Upper lobe of left lung (tissue), 6 donors: ENCODE data around the gene ERCC8. TPM values are rescaled to one million over a fixed set of nuclear protein-coding genes. Genes with fewer than 3 reads are reported as not detected.

Experiments
- ATAC-seq, 2 donors: fragments of 200-7000 bp; cut with Tn5 transposase; one replicate each; pipeline ENCODE4 v1.9.1; 2022; ENCODE audit warnings: mild to moderate bottlenecking in 2 of 2, moderate library complexity in 2 of 2; ENCODE audit not compliant: low FRiP score in 2 of 2
- DNase-seq, 2 donors: peaks; one replicate each; pipeline ENCODE4 v3.0.0-alpha.2; 2019 to 2020
- H3K27ac ChIP-seq, 4 donors: fragments of 200-600 bp; sonication (generic); one replicate each; pipeline ENCODE4 v1.5.1; 2016 to 2019
- H3K27me3 ChIP-seq, 4 donors: fragments of 200-600 bp; sonication (generic); one replicate each; pipeline ENCODE4 v1.5.1; 2017 to 2019
- H3K36me3 ChIP-seq, 4 donors: fragments of 200-600 bp; sonication (generic); one replicate each; pipeline ENCODE4 v1.5.1; 2016 to 2019
- H3K4me1 ChIP-seq, 4 donors: fragments of 200-600 bp; sonication (generic); one replicate each; pipeline ENCODE4 v1.5.1; 2018 to 2019
- H3K4me3 ChIP-seq, 4 donors: fragments of 200-600 bp; sonication (generic); one replicate each; pipeline ENCODE4 v1.5.1; 2017 to 2019; ENCODE audit warnings: mild to moderate bottlenecking in 2 of 4, moderate library complexity in 1 of 4
- H3K9me3 ChIP-seq, 4 donors: fragments of 200-600 bp; sonication (generic); one replicate each; pipeline ENCODE4 v1.5.1; 2018 to 2019
- EP300 ChIP-seq, 4 donors: sonication (generic); formaldehyde crosslinking; IDR thresholded peaks; one replicate each; pipeline ENCODE4 v1.5.1; 2017; ENCODE audit warnings: antibody characterized with exemption in 4 of 4, control low read depth in 2 of 4
- POLR2A ChIP-seq, 4 donors: fragments of 450-650 bp; IDR thresholded peaks; one replicate each; pipeline ENCODE4 v1.5.1; 2016 to 2017; ENCODE audit warnings: antibody characterized with exemption in 4 of 4, mild to moderate bottlenecking in 2 of 4
- POLR2AphosphoS5 ChIP-seq, 2 donors: sonication (generic); formaldehyde crosslinking; IDR thresholded peaks; one replicate each; pipeline ENCODE4 v1.5.1; 2017; ENCODE audit warnings: antibody characterized with exemption in 2 of 2
- WGBS, 2 donors: methylation state at CpG; one replicate each; pipeline ENCODE4 v1.1.5; 2017 to 2018; 5-methylcytosine and 5-hydroxymethylcytosine counted together
- total RNA-seq, 6 donors: library from RNA; depleted of rRNA in 4 of 6; stranded (reverse); fragments of >200 nt in 4 of 6; gene quantifications; one replicate each; pipeline versions ENCODE4 v1.1.0 to v1.2.1, GENCODE V29; 2016 to 2021
- TF ChIP-seq, protein P1 (sequence below), 6 experiments: fragments of 450-650 bp in 4 of 6; fragments of 200-600 bp in 2 of 6; sonication (generic) in 2 of 6; IDR thresholded peaks; one replicate each; pipeline ENCODE4 v1.5.1; 2016 to 2019; ENCODE audit warnings: antibody characterized with exemption in 6 of 6
- donor health status: DM: no; HTN: no; CAD: no; lungs with moderate emphysema.
- donor health status: DM: no; HTN: yes; CAD: no; lungs with severe emphysema.

ERCC8 gene
- total RNA-seq, 6 donors from 2014 or later, result 5.8 to 17.2 (median 11.2) TPM

- Histone ChIP-seq H3K27ac (peak within 1 kb of the TSS in 1 of 4 donors; percentile 69), H3K36me3 (no peaks in the 10 kb centered on the region), H3K27me3 (peaks cover 0 to 6% (median 2%) of the 10 kb centered on the region in 4 donors), H3K4me3 (peak within 1 kb of the TSS; percentile 30 to 84 (median 71)), H3K9me3 (no peaks in the 10 kb centered on the region), H3K4me1 (peaks cover 7 to 22% (median 8%) of the 10 kb centered on the region in 4 donors)
- peak; percentile 84 to 95 for DNase-seq
- TF ChIP-seq POLR2A (IDR thresholded peaks at IDR 0.05), result peak in 1 of 4 donors; percentile 71
- TF ChIP-seq, protein P1, sequence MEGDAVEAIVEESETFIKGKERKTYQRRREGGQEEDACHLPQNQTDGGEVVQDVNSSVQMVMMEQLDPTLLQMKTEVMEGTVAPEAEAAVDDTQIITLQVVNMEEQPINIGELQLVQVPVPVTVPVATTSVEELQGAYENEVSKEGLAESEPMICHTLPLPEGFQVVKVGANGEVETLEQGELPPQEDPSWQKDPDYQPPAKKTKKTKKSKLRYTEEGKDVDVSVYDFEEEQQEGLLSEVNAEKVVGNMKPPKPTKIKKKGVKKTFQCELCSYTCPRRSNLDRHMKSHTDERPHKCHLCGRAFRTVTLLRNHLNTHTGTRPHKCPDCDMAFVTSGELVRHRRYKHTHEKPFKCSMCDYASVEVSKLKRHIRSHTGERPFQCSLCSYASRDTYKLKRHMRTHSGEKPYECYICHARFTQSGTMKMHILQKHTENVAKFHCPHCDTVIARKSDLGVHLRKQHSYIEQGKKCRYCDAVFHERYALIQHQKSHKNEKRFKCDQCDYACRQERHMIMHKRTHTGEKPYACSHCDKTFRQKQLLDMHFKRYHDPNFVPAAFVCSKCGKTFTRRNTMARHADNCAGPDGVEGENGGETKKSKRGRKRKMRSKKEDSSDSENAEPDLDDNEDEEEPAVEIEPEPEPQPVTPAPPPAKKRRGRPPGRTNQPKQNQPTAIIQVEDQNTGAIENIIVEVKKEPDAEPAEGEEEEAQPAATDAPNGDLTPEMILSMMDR (IDR thresholded peaks at IDR 0.05), result peak in 3 of 6 experiments; percentile 31 to 62 (median 41)
- TF ChIP-seq POLR2AphosphoS5 (IDR thresholded peaks at IDR 0.05), result peak in 1 of 2 donors; percentile 54
- no peak for TF ChIP-seq EP300 (IDR thresholded peaks at IDR 0.05)
- peak; percentile 85 to 95 for ATAC-seq
- 1 to 2% methylated on average over 21 to 41 of the region's 87 CpGs for WGBS, 2 donors
These were observed 100.6 kb downstream of the ERCC8 start, which contains the start of gene ELOVL7 for GRCh38 chr5:60843936-60844905. Gene ELOVL7, minus strand, starts transcription at chr5:60844269. Its CDS starts 56,872 bp downstream, at chr5:60787397.

- no peak for DNase-seq
- TF ChIP-seq POLR2A (IDR thresholded peaks at IDR 0.05) (no peak), POLR2AphosphoS5 (IDR thresholded peaks at IDR 0.05) (no peak), EP300 (IDR thresholded peaks at IDR 0.05) (no peak)
- TF ChIP-seq, protein P1 (IDR thresholded peaks at IDR 0.05), result no peak
- H3K27ac ChIP-seq, result peak overlapping the region in 1 of 4 donors; percentile 69
These were observed 101.4 kb downstream of the ERCC8 start for GRCh38 chr5:60843386-60843935.

GRCh38 chr5:60842871-60843385 is 101.9 kb downstream of the ERCC8 start:
- H3K4me3 ChIP-seq, result peak overlapping the region; percentile 30 to 84 (median 71)
- no peaks in the 10 kb centered on the region for H3K36me3 ChIP-seq
- peak in 1 of 2 donors; percentile 15 for ATAC-seq
- H3K4me1 ChIP-seq, result peaks cover 7 to 22% (median 8%) of the 10 kb centered on the region in 4 donors
- peaks cover 0 to 6% (median 2%) of the 10 kb centered on the region in 4 donors for H3K27me3 ChIP-seq
- peak in 1 of 2 donors; percentile 22 for DNase-seq
- no peaks in the 10 kb centered on the region for H3K9me3 ChIP-seq
- 19% methylated on average over 22 to 26 of the region's 26 CpGs for WGBS, 2 donors
- H3K27ac ChIP-seq, result no peak overlapping the region
- TF ChIP-seq, protein P1 (IDR thresholded peaks at IDR 0.05), result no peak
- TF ChIP-seq POLR2A (IDR thresholded peaks at IDR 0.05) (no peak), EP300 (IDR thresholded peaks at IDR 0.05) (no peak), POLR2AphosphoS5 (IDR thresholded peaks at IDR 0.05) (no peak)

More at GRCh38 chr5:60843386-60843935, 101.4 kb downstream of the ERCC8 start:
- H3K36me3 ChIP-seq, result no peaks in the 10 kb centered on the region
- peak overlapping the region; percentile 30 to 84 (median 71) for H3K4me3 ChIP-seq
- peaks cover 7 to 22% (median 8%) of the 10 kb centered on the region in 4 donors for H3K4me1 ChIP-seq
- no peaks in the 10 kb centered on the region for H3K9me3 ChIP-seq
- 0 to 2% methylated on average over 9 to 35 of the region's 49 CpGs for WGBS, 2 donors
- peaks cover 0 to 6% (median 2%) of the 10 kb centered on the region in 4 donors for H3K27me3 ChIP-seq
- ATAC-seq, result peak in 1 of 2 donors; percentile 58

GRCh38 chr5:60841361-60841760 is 103.5 kb downstream of the ERCC8 start:
- TF ChIP-seq EP300 (IDR thresholded peaks at IDR 0.05), result no peak
- no peak for TF ChIP-seq POLR2AphosphoS5 (IDR thresholded peaks at IDR 0.05)
- TF ChIP-seq, protein P1 (IDR thresholded peaks at IDR 0.05), result no peak
- TF ChIP-seq POLR2A (IDR thresholded peaks at IDR 0.05), result no peak

More at GRCh38 chr5:60841361-60841760, 103.5 kb downstream of the ERCC8 start:
- Histone ChIP-seq H3K27me3 (peaks cover 0 to 6% (median 2%) of the 10 kb centered on the region in 4 donors), H3K27ac (no peak overlapping the region), H3K4me3 (no peak overlapping the region), H3K4me1 (peaks cover 7 to 22% (median 8%) of the 10 kb centered on the region in 4 donors), H3K9me3 (no peaks in the 10 kb centered on the region), H3K36me3 (no peaks in the 10 kb centered on the region)
- DNase-seq, result no peak
- WGBS, 2 donors, result 80 to 83% methylated on average over 2 of the region's 2 CpGs
- ATAC-seq, result no peak
